Measurements from ENCODE around the gene SLC17A5. TPM values are rescaled to one million over a fixed set of nuclear protein-coding genes. Genes with fewer than 3 reads are reported as not detected.

Gene SLC17A5
- total RNA-seq, 2 experiments from 2014 or later: 4.2 to 5.0 TPM

GRCh38 chr6:73548458-73549446, 105.0 kb downstream of the SLC17A5 start:
- DNase-seq: no peak
- ChIA-PET CTCF (interaction anchor here (1.0 to 1.5 kb wide), 3 partner anchors 10 to 36 kb away, joined by 3 to 8 read pairs (median 4); no protein-coding TSS in a partner anchor), POLR2A (interaction anchor here (0.8 to 1.3 kb wide), 3 partner anchors 8 to 35 kb away, joined by 3 to 4 read pairs (median 3); partner anchors contain the start of gene EEF1A1)
- no peaks in the 10 kb centered on the region for H3K27me3 Mint-ChIP-seq
- ATAC-seq: no peak
- intact Hi-C loops (cut with micrococcal nuclease): no loop called here
- no peaks in the 10 kb centered on the region for H3K4me1 Mint-ChIP-seq (ENCODE audit: low read depth)
- no peak for TF ChIP-seq CTCF (IDR thresholded peaks at IDR 0.05)
- no peaks in the 10 kb centered on the region for H3K9me3 Mint-ChIP-seq
- no peak overlapping the region for H3K4me3 Mint-ChIP-seq
- H3K27ac Mint-ChIP-seq: no peak overlapping the region
- no peaks in the 10 kb centered on the region for H3K36me3 Mint-ChIP-seq (ENCODE audit: low read depth)

GRCh38 chr6:73547036-73547435, 106.8 kb downstream of the SLC17A5 start:
- no peak for TF ChIP-seq CTCF (IDR thresholded peaks at IDR 0.05)
- POLR2A ChIA-PET: interaction anchor here (0.5 to 1.7 kb wide), 2 partner anchors 27 to 40 kb away, joined by 3 to 5 read pairs; no protein-coding TSS in a partner anchor
- no peak for ATAC-seq

More at GRCh38 chr6:73547036-73547435, 106.8 kb downstream of the SLC17A5 start:
- no peaks in the 10 kb centered on the region for H3K4me1 Mint-ChIP-seq (ENCODE audit: low read depth)
- no peaks in the 10 kb centered on the region for H3K9me3 Mint-ChIP-seq
- intact Hi-C loops (cut with micrococcal nuclease): no loop called here
- CTCF ChIA-PET: interaction anchor here (0.6 kb wide), 1 partner anchor 42 kb away, joined by 4 read pairs; no protein-coding TSS in a partner anchor
- H3K36me3 Mint-ChIP-seq (ENCODE audit: low read depth): no peaks in the 10 kb centered on the region
- DNase-seq: no peak
- H3K4me3 Mint-ChIP-seq: no peak overlapping the region
- H3K27ac Mint-ChIP-seq: no peak overlapping the region
- H3K27me3 Mint-ChIP-seq: no peaks in the 10 kb centered on the region

Other genes starting within 250 kb of the SLC17A5 start
- gene CGAS, start 201.7 kb downstream of the SLC17A5 start, total RNA-seq: 10 to 100 TPM; 21.1 to 23.2 TPM
- gene MTO1, start 192.3 kb downstream of the SLC17A5 start, total RNA-seq: 10 to 100 TPM; 42.1 to 43.2 TPM
- gene EEF1A1, start 133.0 kb downstream of the SLC17A5 start, total RNA-seq: over 10,000 TPM; 15,479 to 15,634 TPM
- gene CD109, start 42.2 kb upstream of the SLC17A5 start, total RNA-seq: 10 to 100 TPM in 1 of 2 experiments, 1 to 10 TPM in 1; 9.5 to 10.6 TPM